GM19238 (cell line): Measurements from ENCODE around the gene COG7.
"Not testable (repeated sequence)": the region's sequence is repeated elsewhere in the genome, so short reads cannot be mapped to it uniquely, and the experiment has no call there.

Source experiments
- DNase-seq: peaks from one replicate; pipeline ENCODE4 v3.0.0; 2011; ENCODE audit warnings: low spot score; ENCODE audit not compliant: insufficient read length

Gene COG7

GRCh38 chr16:23385441-23385840 is 67.5 kb downstream of the COG7 start:
- no peak for DNase-seq

GRCh38 chr16:23384878-23385277 is 68.1 kb downstream of the COG7 start:
- no peak for DNase-seq

- no peak for DNase-seq
Observed at GRCh38 chr16:23383881-23384280, 69.1 kb downstream of the COG7 start.

- DNase-seq, result no peak
Observed at GRCh38 chr16:23382279-23382678, 70.7 kb downstream of the COG7 start.

- DNase-seq, result not testable (repeated sequence)
Observed at GRCh38 chr16:23381702-23382101, 71.3 kb downstream of the COG7 start.

GRCh38 chr16:23380501-23380951 is 72.5 kb downstream of the COG7 start:
- no peak for DNase-seq

- DNase-seq, result no peak
Observed at GRCh38 chr16:23379707-23380106, 73.3 kb downstream of the COG7 start.

GRCh38 chr16:23378921-23379320 is 74.1 kb downstream of the COG7 start:
- DNase-seq, result no peak

- no peak for DNase-seq
Observed at GRCh38 chr16:23378256-23378655, 74.7 kb downstream of the COG7 start.

- DNase-seq, result no peak
Observed at GRCh38 chr16:23377071-23377931, 75.7 kb downstream of the COG7 start.

- no peak for DNase-seq
Observed at GRCh38 chr16:23375643-23376042, 77.3 kb downstream of the COG7 start.

- DNase-seq, result no peak
Observed at GRCh38 chr16:23374721-23375510, 78.1 kb downstream of the COG7 start.

GRCh38 chr16:23373436-23374219 is 79.4 kb downstream of the COG7 start:
- no peak for DNase-seq

GRCh38 chr16:23371368-23371767 is 81.6 kb downstream of the COG7 start:
- DNase-seq, result no peak

GRCh38 chr16:23369416-23369815 is 83.6 kb downstream of the COG7 start:
- DNase-seq, result no peak

GRCh38 chr16:23368469-23368868 is 84.5 kb downstream of the COG7 start:
- DNase-seq, result no peak

GRCh38 chr16:23367988-23368387 is 85.0 kb downstream of the COG7 start:
- DNase-seq, result no peak

- DNase-seq, result no peak
Observed at GRCh38 chr16:23367564-23367963, 85.4 kb downstream of the COG7 start.

GRCh38 chr16:23366341-23366740 is 86.6 kb downstream of the COG7 start:
- not testable (repeated sequence) for DNase-seq

- DNase-seq, result no peak
Observed at GRCh38 chr16:23365602-23366240, 87.3 kb downstream of the COG7 start.
